ENCODE data around the gene CCDC121.

- no peak for TF ChIP-seq CTCF (tag by site-specific recombination; IDR thresholded peaks at IDR 0.05)
- TF ChIP-seq ZBTB21 (tag by site-specific recombination; IDR thresholded peaks at IDR 0.05) = no peak
- TF ChIP-seq ZSCAN5A (tag by site-specific recombination; IDR thresholded peaks at IDR 0.05) = no peak
- TF ChIP-seq ZNF157 (tag by site-specific recombination; IDR thresholded peaks at IDR 0.05) = no peak
- no peak for TF ChIP-seq ZBTB11 (tag by site-specific recombination; conservative IDR thresholded peaks at IDR 0.05; ENCODE audit: low read depth)
- TF ChIP-seq TCF7L2 (IDR thresholded peaks at IDR 0.05; ENCODE audit: borderline replicate concordance, low read depth, low read length) = no peak
- no peak for TF ChIP-seq ZBTB8A (tag by site-specific recombination; IDR thresholded peaks at IDR 0.05)
- TF ChIP-seq ZBTB49 (tag by site-specific recombination; IDR thresholded peaks at IDR 0.05; ENCODE audit: low read depth) = no peak
- TF ChIP-seq REST (tag by site-specific recombination; IDR thresholded peaks at IDR 0.05) = no peak
- TF ChIP-seq PRDM10 (tag by site-specific recombination; IDR thresholded peaks at IDR 0.05) = no peak
- no peak for TF ChIP-seq ZNF670 (tag by site-specific recombination; IDR thresholded peaks at IDR 0.05; ENCODE audit: low read depth)
Measured at GRCh38 chr2:27596627-27597026, 32.2 kb downstream of the CCDC121 start.
